ENCODE measurements around the gene GDF2.

GDF2 gene

GRCh38 chr10:47294057-47294456, 28.2 kb upstream of the GDF2 start:
- no peak for DNase-seq (ENCODE audit: low read depth)

GRCh38 chr10:47294501-47294900, 27.8 kb upstream of the GDF2 start:
- no peak for DNase-seq (ENCODE audit: low read depth)

- no peak for DNase-seq (ENCODE audit: low read depth)
These were observed 26.8 kb upstream of the GDF2 start for GRCh38 chr10:47295411-47295810.

GRCh38 chr10:47296156-47296894, 25.9 kb upstream of the GDF2 start:
- no peak for DNase-seq (ENCODE audit: low read depth)

GRCh38 chr10:47296941-47297340, 25.3 kb upstream of the GDF2 start:
- no peak for DNase-seq (ENCODE audit: low read depth)

- DNase-seq (ENCODE audit: low read depth): no peak
These were observed 24.3 kb upstream of the GDF2 start for GRCh38 chr10:47297866-47298540.

GRCh38 chr10:47298715-47299114, 23.5 kb upstream of the GDF2 start:
- DNase-seq (ENCODE audit: low read depth): no peak

GRCh38 chr10:47299611-47300428, 22.4 kb upstream of the GDF2 start, which contains the start of gene GDF10:
GDF10 (plus strand) TSS chr10:47300197; CDS start chr10:47300652, 455 bp downstream.
- no peak for DNase-seq (ENCODE audit: low read depth)

- no peak for DNase-seq (ENCODE audit: low read depth)
These were observed 21.8 kb upstream of the GDF2 start for GRCh38 chr10:47300429-47300931.

GRCh38 chr10:47301833-47302232, 20.4 kb upstream of the GDF2 start:
- no peak for DNase-seq (ENCODE audit: low read depth)

- no peak for DNase-seq (ENCODE audit: low read depth)
These were observed 19.1 kb upstream of the GDF2 start for GRCh38 chr10:47303105-47303504.

- DNase-seq (ENCODE audit: low read depth): no peak
These were observed 18.4 kb upstream of the GDF2 start for GRCh38 chr10:47303866-47304265.

GRCh38 chr10:47305566-47305965, 16.7 kb upstream of the GDF2 start:
- no peak for DNase-seq (ENCODE audit: low read depth)

GRCh38 chr10:47306387-47307210, 15.7 kb upstream of the GDF2 start:
- no peak for DNase-seq (ENCODE audit: low read depth)

- DNase-seq (ENCODE audit: low read depth): no peak
These were observed 14.9 kb upstream of the GDF2 start for GRCh38 chr10:47307381-47307780.

GRCh38 chr10:47308775-47309174, 13.5 kb upstream of the GDF2 start:
- DNase-seq (ENCODE audit: low read depth): no peak

GRCh38 chr10:47309408-47310089, 12.7 kb upstream of the GDF2 start:
- no peak for DNase-seq (ENCODE audit: low read depth)

- DNase-seq (ENCODE audit: low read depth): no peak
These were observed 12.2 kb upstream of the GDF2 start for GRCh38 chr10:47310090-47310505.

- DNase-seq (ENCODE audit: low read depth): no peak
These were observed 10.9 kb upstream of the GDF2 start for GRCh38 chr10:47311193-47311931.

GRCh38 chr10:47311932-47312662, 10.2 kb upstream of the GDF2 start:
- DNase-seq (ENCODE audit: low read depth): peak; percentile 34

Measured in stromal cell of bone marrow (primary cell).